ENCODE data around the gene TNKS1BP1.

DNA sequence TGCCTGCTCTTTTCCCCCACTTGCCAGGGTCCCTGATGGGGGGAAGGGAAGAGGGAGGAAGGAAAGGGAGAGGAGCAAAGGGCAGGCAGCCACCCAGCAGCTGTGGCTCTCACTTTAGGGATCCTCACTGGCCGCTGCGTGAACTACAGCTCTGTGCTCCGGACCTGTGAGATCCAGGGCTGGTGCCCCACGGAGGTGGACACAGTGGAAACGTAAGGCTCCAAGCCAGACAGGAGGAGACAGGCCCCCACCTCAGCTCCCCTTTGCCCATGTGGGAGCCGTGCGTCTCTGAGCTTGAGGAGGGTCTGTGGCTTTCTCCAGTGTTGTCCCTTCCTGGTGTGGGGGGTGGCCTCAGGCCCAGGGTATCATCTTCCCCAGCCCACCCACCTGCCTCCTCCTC is 23.3 kb upstream of the TNKS1BP1 start:
- TF ChIP-seq RCOR1 (IDR thresholded peaks at IDR 0.05; ENCODE audit: low read length) (no peak), TEAD4 (IDR thresholded peaks at IDR 0.05; ENCODE audit: borderline replicate concordance, insufficient read depth) (no peak), GATA2 (CRISPR knock-in tag; IDR thresholded peaks at IDR 0.05) (no peak), RAD21 (IDR thresholded peaks at IDR 0.05; ENCODE audit: low read length) (no peak), EP300 (IDR thresholded peaks at IDR 0.05; ENCODE audit: borderline replicate concordance in 1 of 2, low read depth in 1 of 2, low read length in 1 of 2) (no peak), YY1 (IDR thresholded peaks at IDR 0.05; ENCODE audit: low read depth) (no peak), RFX5 (IDR thresholded peaks at IDR 0.05; ENCODE audit: low read length) (no peak)
- TF ChIP-seq, protein P1, sequence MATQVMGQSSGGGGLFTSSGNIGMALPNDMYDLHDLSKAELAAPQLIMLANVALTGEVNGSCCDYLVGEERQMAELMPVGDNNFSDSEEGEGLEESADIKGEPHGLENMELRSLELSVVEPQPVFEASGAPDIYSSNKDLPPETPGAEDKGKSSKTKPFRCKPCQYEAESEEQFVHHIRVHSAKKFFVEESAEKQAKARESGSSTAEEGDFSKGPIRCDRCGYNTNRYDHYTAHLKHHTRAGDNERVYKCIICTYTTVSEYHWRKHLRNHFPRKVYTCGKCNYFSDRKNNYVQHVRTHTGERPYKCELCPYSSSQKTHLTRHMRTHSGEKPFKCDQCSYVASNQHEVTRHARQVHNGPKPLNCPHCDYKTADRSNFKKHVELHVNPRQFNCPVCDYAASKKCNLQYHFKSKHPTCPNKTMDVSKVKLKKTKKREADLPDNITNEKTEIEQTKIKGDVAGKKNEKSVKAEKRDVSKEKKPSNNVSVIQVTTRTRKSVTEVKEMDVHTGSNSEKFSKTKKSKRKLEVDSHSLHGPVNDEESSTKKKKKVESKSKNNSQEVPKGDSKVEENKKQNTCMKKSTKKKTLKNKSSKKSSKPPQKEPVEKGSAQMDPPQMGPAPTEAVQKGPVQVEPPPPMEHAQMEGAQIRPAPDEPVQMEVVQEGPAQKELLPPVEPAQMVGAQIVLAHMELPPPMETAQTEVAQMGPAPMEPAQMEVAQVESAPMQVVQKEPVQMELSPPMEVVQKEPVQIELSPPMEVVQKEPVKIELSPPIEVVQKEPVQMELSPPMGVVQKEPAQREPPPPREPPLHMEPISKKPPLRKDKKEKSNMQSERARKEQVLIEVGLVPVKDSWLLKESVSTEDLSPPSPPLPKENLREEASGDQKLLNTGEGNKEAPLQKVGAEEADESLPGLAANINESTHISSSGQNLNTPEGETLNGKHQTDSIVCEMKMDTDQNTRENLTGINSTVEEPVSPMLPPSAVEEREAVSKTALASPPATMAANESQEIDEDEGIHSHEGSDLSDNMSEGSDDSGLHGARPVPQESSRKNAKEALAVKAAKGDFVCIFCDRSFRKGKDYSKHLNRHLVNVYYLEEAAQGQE (IDR thresholded peaks at IDR 0.05; ENCODE audit: low read depth, low read length): no peak
- TF ChIP-seq, protein P2, sequence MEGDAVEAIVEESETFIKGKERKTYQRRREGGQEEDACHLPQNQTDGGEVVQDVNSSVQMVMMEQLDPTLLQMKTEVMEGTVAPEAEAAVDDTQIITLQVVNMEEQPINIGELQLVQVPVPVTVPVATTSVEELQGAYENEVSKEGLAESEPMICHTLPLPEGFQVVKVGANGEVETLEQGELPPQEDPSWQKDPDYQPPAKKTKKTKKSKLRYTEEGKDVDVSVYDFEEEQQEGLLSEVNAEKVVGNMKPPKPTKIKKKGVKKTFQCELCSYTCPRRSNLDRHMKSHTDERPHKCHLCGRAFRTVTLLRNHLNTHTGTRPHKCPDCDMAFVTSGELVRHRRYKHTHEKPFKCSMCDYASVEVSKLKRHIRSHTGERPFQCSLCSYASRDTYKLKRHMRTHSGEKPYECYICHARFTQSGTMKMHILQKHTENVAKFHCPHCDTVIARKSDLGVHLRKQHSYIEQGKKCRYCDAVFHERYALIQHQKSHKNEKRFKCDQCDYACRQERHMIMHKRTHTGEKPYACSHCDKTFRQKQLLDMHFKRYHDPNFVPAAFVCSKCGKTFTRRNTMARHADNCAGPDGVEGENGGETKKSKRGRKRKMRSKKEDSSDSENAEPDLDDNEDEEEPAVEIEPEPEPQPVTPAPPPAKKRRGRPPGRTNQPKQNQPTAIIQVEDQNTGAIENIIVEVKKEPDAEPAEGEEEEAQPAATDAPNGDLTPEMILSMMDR (IDR thresholded peaks at IDR 0.05): no peak
